MCF 10A (cell line): ENCODE results near the gene PTPRG. TPM values are rescaled to one million over a fixed set of nuclear protein-coding genes. Genes with fewer than 3 reads are reported as not detected.
A peak's percentile ranks its signal among the peaks of the same experiment; 100 is the strongest.

Source experiments
- BruUV-seq: library from RNA; stranded (reverse); fragments of 400-500 nt; replicated peaks from 2 replicates; lab custom pipeline; 2021; lab: Mats Ljungman, UMichigan
- CTCF ChIA-PET: fragments of 300-600 bp; sonication (Branson Sonifier 250); formaldehyde crosslinking; extraction: SDS; loops from one replicate; lab custom pipeline; 2021; ENCODE audit warnings: antibody characterized with exemption, inconsistent platforms; lab: Yijun Ruan, JAX
- POLR2A ChIA-PET: fragments of 300-600, 350-650 bp; sonication (Branson Sonifier 250); formaldehyde crosslinking; extraction: SDS; loops from one replicate; lab custom pipeline; 2020; ENCODE audit warnings: antibody characterized with exemption, inconsistent platforms; lab: Yijun Ruan, JAX
- DNase-seq: peaks from one replicate; pipeline ENCODE4 v3.0.0-alpha.2; 2018; ENCODE audit not compliant: unreplicated experiment
- H3K27ac Mint-ChIP-seq: one replicate; pipeline ENCODE4 v1.8.0; 2022; ENCODE audit warnings: mild to moderate bottlenecking, low read depth, mixed read lengths; ENCODE audit not compliant: unreplicated experiment
- H3K27me3 Mint-ChIP-seq: one replicate; pipeline ENCODE4 v1.8.0; 2022; ENCODE audit warnings: mixed read lengths; ENCODE audit not compliant: insufficient read depth, unreplicated experiment
- H3K36me3 Mint-ChIP-seq: one replicate; pipeline ENCODE4 v1.8.0; 2022; ENCODE audit warnings: mild to moderate bottlenecking, moderate library complexity, mixed read lengths; ENCODE audit not compliant: insufficient read depth, unreplicated experiment
- H3K4me1 Mint-ChIP-seq: one replicate; pipeline ENCODE4 v1.8.0; 2022; ENCODE audit warnings: mixed read lengths; ENCODE audit not compliant: insufficient read depth, unreplicated experiment
- H3K4me3 Mint-ChIP-seq: one replicate; pipeline ENCODE4 v1.8.0; 2022; ENCODE audit warnings: mild to moderate bottlenecking, moderate library complexity, mixed read lengths; ENCODE audit not compliant: unreplicated experiment
- H3K9me3 Mint-ChIP-seq: one replicate; pipeline ENCODE4 v1.8.0; 2022; ENCODE audit warnings: mixed read lengths; ENCODE audit not compliant: unreplicated experiment
- intact Hi-C: fragments of 100-400 bp; cut with micrococcal nuclease; formaldehyde crosslinking; loops from 2 replicates; pipeline ENCODE4 v1.14.1; 2022
- total RNA-seq: library from RNA; stranded (reverse); gene quantifications from 2 replicates; pipeline ENCODE4 v1.2.3, GENCODE V29; 2022
- TF ChIP-seq, protein P1 (sequence below): fragments of 200-600 bp; IDR thresholded peaks from one replicate; pipeline ENCODE4 v1.8.0; 2022; ENCODE audit warnings: antibody characterized with exemption, mild to moderate bottlenecking; ENCODE audit not compliant: unreplicated experiment

The PTPRG gene
- total RNA-seq, 1 experiment from 2014 or later, result 54.5 TPM

DNA sequence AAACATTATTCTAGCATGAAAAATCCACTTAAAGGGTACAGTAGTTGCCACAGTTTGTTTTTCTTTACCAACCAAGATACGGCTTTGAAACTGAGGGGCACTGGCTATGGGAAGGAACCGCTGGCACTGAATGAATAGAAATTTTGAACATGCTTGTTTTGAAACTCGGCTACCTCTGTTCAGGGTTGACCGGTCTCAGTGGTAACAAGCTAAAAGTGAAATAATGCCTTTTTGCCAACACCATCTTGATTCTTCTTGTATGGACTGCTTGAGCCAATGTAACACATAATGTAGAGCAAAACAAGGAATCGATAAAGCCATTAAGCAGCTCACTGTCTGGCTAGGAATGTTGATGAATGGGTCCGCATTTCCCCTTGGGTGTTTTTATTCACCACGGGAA is 36.5 kb downstream of the PTPRG start:
- ChIA-PET POLR2A (no interaction called here), CTCF (interaction anchor here (0.6 kb wide), 1 partner anchor 364 kb away, joined by 3 read pairs; no protein-coding TSS in a partner anchor)
- BruUV-seq, result no TSS peak
- Mint-ChIP-seq H3K27ac (no peak overlapping the region), H3K4me1 (peaks cover 25% of the 10 kb centered on the region), H3K4me3 (no peak overlapping the region), H3K27me3 (no peaks in the 10 kb centered on the region), H3K36me3 (no peaks in the 10 kb centered on the region), H3K9me3 (no peaks in the 10 kb centered on the region)
- TF ChIP-seq, protein P1, sequence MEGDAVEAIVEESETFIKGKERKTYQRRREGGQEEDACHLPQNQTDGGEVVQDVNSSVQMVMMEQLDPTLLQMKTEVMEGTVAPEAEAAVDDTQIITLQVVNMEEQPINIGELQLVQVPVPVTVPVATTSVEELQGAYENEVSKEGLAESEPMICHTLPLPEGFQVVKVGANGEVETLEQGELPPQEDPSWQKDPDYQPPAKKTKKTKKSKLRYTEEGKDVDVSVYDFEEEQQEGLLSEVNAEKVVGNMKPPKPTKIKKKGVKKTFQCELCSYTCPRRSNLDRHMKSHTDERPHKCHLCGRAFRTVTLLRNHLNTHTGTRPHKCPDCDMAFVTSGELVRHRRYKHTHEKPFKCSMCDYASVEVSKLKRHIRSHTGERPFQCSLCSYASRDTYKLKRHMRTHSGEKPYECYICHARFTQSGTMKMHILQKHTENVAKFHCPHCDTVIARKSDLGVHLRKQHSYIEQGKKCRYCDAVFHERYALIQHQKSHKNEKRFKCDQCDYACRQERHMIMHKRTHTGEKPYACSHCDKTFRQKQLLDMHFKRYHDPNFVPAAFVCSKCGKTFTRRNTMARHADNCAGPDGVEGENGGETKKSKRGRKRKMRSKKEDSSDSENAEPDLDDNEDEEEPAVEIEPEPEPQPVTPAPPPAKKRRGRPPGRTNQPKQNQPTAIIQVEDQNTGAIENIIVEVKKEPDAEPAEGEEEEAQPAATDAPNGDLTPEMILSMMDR, result no peak
- intact Hi-C loops, result no loop called here
- no peak for DNase-seq

DNA sequence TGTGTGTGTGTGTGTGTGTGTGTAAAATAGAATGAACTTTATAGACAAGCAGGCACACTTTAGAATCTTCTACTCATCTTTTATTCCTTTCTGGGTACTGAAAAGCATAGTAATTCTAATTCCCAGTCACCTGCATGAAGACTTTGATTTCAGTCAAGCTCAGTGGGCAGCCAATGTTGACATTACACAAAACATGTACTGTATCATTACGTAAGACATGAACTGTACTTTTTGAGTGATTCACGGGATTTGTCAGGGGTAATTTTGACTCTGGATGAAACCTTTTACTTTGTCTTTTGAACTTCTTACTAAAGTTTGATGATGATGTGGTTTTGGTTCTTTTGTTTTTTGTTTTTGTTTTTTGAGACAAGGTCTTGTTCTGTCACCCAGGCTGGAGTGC is 38.8 kb downstream of the PTPRG start:
- ChIA-PET CTCF (interaction anchor here (0.6 kb wide), 1 partner anchor 140 kb away, joined by 3 read pairs; no protein-coding TSS in a partner anchor), POLR2A (interaction anchor here (0.6 to 1.9 kb wide), 4 partner anchors 13 to 295 kb away, joined by 3 to 6 read pairs (median 4); partner anchors contain the start of gene PTPRG)
- H3K4me3 Mint-ChIP-seq, result no peak overlapping the region
- no peaks in the 10 kb centered on the region for H3K9me3 Mint-ChIP-seq
- no peaks in the 10 kb centered on the region for H3K36me3 Mint-ChIP-seq
- no peak overlapping the region for H3K27ac Mint-ChIP-seq
- TF ChIP-seq, protein P1, result no peak
- intact Hi-C loops, result no loop called here
- no TSS peak for BruUV-seq
- no peaks in the 10 kb centered on the region for H3K27me3 Mint-ChIP-seq
- peaks cover 12% of the 10 kb centered on the region for H3K4me1 Mint-ChIP-seq
- peak; percentile 67 for DNase-seq

DNA sequence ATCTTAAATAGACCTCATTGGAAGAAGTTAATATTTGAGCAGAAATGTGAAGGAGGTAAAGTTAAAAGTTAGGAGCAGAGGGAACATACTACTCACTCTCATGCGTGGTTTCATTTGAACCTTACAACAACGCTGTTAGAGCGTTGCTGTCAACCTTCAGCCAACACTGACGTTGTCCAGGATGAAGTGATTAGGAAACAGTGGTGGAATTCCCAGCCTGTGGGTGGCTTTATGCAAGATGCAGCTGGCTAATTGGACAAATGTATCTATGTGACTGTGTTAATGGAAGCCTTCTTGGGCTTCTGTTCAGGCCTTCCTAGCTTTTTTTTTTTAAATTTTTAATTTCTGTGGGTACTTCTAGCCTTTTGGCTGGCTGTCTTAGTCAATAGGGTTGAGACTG is 40.5 kb downstream of the PTPRG start:
- CTCF ChIA-PET, result interaction anchor here (0.6 to 1.5 kb wide), 5 partner anchors 15 to 1805 kb away, joined by 3 to 6 read pairs (median 3); no protein-coding TSS in a partner anchor
- no peak for DNase-seq
- Mint-ChIP-seq H3K27ac (no peak overlapping the region), H3K9me3 (no peaks in the 10 kb centered on the region), H3K4me1 (peaks cover 6% of the 10 kb centered on the region), H3K4me3 (no peak overlapping the region), H3K27me3 (no peaks in the 10 kb centered on the region), H3K36me3 (peaks cover 9% of the 10 kb centered on the region)
- POLR2A ChIA-PET, result interaction anchor here (1.3 kb wide), 1 partner anchor 203 kb away, joined by 4 read pairs; no protein-coding TSS in a partner anchor
- TF ChIP-seq, protein P1, result no peak
- no TSS peak for BruUV-seq
- intact Hi-C loops, result no loop called here

DNA sequence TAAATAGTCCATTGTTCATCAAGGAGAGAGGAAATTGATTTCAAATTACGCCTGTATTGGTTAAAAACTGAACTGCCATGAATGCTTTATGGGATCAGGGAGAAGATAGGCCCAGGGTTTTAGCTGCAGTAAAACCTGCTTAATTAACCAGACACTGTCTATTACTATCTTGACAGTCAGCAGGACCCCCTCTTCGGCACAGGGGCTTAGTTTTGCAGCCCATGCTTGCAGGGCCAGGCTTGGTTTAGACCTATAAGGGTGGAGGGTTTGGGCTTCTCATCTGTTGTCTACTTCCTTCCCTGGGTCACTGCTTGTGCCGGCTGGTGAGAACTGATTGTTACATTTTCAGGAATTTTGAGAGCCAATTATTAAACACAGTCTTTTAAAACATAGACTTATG is 41.1 kb downstream of the PTPRG start:
- H3K36me3 Mint-ChIP-seq, result peaks cover 9% of the 10 kb centered on the region
- intact Hi-C loops, result no loop called here
- no peak overlapping the region for H3K4me3 Mint-ChIP-seq
- BruUV-seq, result no TSS peak
- no peaks in the 10 kb centered on the region for H3K27me3 Mint-ChIP-seq
- TF ChIP-seq, protein P1, result no peak
- no peak for DNase-seq
- CTCF ChIA-PET, result interaction anchor here (0.6 to 1.5 kb wide), 3 partner anchors 55 to 477 kb away, joined by 3 read pairs; no protein-coding TSS in a partner anchor
- POLR2A ChIA-PET, result interaction anchor here (1.2 kb wide), 1 partner anchor 65 kb away, joined by 5 read pairs; no protein-coding TSS in a partner anchor
- H3K9me3 Mint-ChIP-seq, result no peaks in the 10 kb centered on the region
- no peak overlapping the region for H3K27ac Mint-ChIP-seq
- peaks cover 6% of the 10 kb centered on the region for H3K4me1 Mint-ChIP-seq
